Activated naive CD4-positive, alpha-beta T cell treated with anti-CD3 and anti-CD28 coated beads, Interleukin-2, amount 50 U/mL, for 72 hours (primary cell): ENCODE results near the gene POLE. TPM values are rescaled to one million over a fixed set of nuclear protein-coding genes. Genes with fewer than 3 reads are reported as not detected.

Experiments used
- ATAC-seq, 2 donors: fragments of 150-1000 bp; cut with Tn5 transposase; 2 replicates each; pipeline ENCODE4 v1.10.0; 2021; ENCODE audit warnings: mild to moderate bottlenecking in 2 of 2, moderate library complexity in 2 of 2
- DNase-seq, 2 donors: peaks; one replicate each; pipeline ENCODE4 v3.0.0; 2021 to 2022; ENCODE audit warnings: low spot score in 2 of 2
- H3K27ac Mint-ChIP-seq, 2 donors: one replicate each; pipeline ENCODE4 v1.8.0; 2022; ENCODE audit warnings: mild to moderate bottlenecking in 2 of 2, mixed read lengths in 2 of 2
- H3K36me3 Mint-ChIP-seq, 2 donors: one replicate each; pipeline ENCODE4 v1.8.0; 2022; ENCODE audit warnings: mixed read lengths in 2 of 2
- H3K9me3 Mint-ChIP-seq, 2 donors: one replicate each; pipeline ENCODE4 v1.8.0; 2022; ENCODE audit warnings: mixed read lengths in 2 of 2
- total RNA-seq, 2 donors: library from RNA; stranded (reverse); gene quantifications; one replicate each; pipeline ENCODE4 v1.2.3, GENCODE V29; 2022

POLE gene
- total RNA-seq, 2 donors from 2014 or later: 164 to 177 TPM

DNA sequence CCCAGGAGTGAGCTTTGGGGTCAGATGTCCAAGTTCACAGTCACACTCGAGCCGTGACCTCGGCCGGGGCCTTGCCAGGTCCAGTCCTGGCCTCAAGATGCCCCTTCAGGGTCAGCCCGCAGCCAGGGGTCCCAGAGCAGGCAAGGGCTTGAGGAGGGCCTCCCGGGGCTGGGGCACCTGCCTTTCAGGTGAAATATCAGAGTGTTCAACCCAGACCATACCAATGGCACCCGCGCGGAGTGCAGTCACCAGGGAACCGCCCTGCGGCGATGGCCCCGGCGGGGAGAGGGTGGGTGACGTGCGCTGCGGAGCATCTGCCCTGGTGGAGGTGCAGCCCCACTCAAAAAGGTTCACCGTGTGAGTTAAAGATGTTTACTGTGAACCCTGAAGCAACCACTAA, 93.6 kb downstream of the POLE start:
- ATAC-seq (no peak), DNase-seq (no peak)
- Mint-ChIP-seq H3K36me3 (peaks cover 0 to 6% of the 10 kb centered on the region in 2 donors), H3K9me3 (no peaks in the 10 kb centered on the region), H3K27ac (no peak overlapping the region)

DNA sequence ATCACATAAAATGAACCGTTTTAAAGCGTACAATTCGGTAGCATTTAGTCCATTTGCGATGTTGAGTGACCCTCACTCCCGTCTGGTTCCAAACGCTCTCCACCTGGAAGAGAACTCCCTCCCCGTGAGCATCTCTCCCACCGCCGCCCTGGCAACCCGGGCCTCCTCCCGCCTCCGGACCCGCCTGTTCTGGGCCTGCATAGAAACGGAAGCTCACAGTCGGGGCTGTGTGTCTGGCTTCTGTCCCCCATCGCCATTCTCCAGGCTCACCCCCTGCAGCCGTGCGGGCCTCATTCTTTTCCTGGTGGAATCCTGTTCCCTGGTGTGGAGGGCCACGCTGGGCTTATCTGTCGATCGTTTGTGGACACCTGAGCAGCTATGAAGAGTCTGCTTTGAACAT, 94.1 kb downstream of the POLE start:
- ATAC-seq: no peak
- no peak for DNase-seq
- no peaks in the 10 kb centered on the region for H3K9me3 Mint-ChIP-seq
- H3K27ac Mint-ChIP-seq: peak overlapping the region in 1 of 2 donors; percentile 50
- peaks cover 0 to 6% of the 10 kb centered on the region in 2 donors for H3K36me3 Mint-ChIP-seq

DNA sequence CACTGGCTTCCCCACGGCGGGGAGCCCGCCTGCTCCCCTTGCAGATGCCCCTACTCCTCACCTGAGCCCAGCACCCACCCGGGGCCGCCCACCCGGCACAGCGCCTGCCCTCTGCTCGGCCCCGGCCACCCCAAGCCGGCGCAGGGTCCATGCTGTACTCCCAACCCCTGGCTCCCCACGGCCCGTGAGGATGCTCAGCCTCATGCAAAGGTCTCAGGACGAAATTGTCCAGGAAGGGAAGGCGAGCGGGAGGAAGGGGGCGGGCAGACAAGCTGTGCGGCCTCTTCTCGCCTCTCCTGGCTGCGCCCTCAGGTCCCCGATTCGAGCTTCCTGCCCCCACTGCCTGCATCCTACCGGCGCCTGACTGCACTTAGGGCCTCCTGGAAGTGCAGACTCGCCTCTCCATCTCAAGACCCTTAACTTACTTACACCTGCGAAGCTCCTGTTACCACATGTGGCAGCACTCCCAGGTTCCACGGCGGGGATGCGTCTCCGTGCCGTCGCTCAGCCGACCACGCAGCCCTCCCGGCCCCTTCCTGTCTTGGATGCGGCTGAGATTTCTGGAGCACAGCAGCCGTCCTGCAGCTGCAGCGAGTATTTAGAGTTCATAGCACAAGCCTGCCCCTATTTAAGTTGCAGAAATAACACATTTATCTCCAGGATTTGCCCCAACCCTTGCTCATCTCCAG, 94.7 kb downstream of the POLE start:
- H3K27ac Mint-ChIP-seq: peak overlapping the region in 1 of 2 donors; percentile 50
- ATAC-seq: no peak
- DNase-seq: no peak

DNA sequence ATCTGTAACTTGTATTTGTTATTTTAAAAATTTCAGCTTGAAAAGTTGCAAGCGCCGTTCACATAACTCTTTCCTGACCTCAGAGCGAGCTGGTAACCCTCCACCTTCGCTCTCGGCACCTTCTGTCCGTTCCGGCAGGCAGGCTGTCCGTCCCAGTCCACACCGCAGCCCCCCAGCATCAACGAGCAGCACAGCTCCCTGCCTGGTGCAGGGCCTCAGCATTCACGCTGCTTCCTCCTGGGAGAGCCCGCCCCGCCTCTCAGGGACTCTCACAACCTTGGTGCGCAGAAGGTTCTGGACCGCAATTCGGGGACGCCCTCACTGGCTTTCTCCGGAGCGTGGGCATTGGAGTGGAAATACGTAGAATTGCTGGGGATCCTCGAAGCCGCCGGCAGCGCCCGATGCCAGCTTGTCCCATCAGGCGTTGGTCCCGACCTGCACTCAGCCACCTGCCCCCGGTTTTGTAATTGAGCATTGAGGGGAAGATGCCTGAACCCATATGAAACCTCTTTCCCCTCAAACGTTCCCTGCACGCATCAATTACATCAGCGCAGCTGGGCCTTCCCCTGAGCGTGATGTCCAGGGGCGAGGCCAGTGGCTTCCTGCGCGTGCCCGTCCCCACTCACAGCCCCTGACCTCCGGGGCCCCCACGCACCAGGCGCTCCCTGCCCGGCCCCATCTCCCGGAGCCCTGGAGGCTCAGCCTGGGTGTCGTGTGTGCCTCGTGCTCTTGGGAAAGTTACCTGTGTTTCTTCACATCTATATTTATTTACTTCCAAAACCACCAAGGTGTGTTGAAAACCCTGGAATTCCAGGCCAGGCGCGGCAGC, 95.8 kb downstream of the POLE start:
- H3K27ac Mint-ChIP-seq: no peak overlapping the region
- no peaks in the 10 kb centered on the region for H3K9me3 Mint-ChIP-seq
- no peak for DNase-seq
- no peak for ATAC-seq
- no peaks in the 10 kb centered on the region for H3K36me3 Mint-ChIP-seq

More for the DNA sequence above, 94.7 kb downstream of the POLE start:
- no peaks in the 10 kb centered on the region for H3K9me3 Mint-ChIP-seq
- H3K36me3 Mint-ChIP-seq: peaks cover 0 to 3% of the 10 kb centered on the region in 2 donors

DNA sequence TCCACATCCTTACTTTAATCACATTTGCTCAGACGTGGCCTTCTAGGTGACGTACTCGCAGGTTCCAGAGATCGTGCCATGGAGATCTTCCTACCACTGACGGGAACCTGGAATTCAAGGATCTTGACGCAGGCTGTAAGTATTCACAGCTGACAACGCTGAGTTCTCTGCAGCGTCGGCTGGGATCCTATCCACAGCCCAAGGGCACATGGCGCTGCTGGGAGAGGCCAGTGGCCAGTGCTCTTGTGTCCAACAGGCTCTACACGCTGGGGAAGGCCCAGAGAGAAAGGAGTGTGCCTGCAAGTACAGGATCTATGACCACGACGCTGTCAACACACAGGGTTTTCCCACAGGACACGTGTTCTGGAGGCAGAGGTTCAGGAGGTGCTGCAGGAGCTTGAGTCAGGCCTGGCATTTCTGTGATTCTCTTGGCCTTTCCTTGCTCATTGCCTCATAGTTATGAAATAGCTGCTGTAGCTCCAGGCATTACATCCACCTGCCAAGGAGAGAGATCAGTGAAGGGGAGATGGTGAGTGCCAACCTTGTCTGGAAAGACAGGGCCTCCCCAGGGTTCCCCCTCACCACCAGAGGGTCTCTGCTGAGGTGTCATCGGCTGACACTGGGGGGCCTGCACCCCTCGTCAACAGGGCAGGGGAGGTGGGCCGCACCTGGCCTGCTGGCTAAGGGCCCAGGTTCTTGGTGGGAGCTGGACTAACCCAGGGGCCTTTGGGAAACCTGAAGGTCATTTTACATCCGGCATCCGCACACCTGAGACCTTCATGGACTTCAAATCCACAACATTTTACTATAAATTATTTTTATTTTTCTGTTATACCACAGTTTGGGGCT, 98.1 kb downstream of the POLE start:
- DNase-seq (no peak), ATAC-seq (no peak)
- no peaks in the 10 kb centered on the region for H3K36me3 Mint-ChIP-seq
- H3K9me3 Mint-ChIP-seq: no peaks in the 10 kb centered on the region
- H3K27ac Mint-ChIP-seq: no peak overlapping the region

DNA sequence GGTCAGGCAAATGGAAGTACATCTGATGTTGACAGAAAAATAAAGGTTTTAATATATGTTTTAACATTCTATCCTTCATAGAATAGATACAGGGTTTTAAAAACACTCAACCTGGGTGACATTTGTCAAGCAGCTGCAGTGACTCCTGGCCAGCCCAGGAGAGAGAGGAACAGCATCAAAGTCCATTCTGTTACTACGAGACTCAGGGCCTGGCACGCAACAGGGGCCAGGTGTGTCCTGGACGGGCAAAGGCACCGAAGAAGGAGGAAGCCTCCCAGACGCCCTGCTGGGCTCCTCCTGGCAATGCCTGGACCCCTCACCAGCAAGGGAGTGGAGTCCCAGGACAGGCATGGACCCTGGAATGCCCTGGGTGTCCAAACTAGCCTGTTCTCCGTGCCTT, 98.8 kb downstream of the POLE start:
- DNase-seq (no peak), ATAC-seq (no peak)
- Mint-ChIP-seq H3K27ac (no peak overlapping the region), H3K36me3 (no peaks in the 10 kb centered on the region), H3K9me3 (no peaks in the 10 kb centered on the region)

DNA sequence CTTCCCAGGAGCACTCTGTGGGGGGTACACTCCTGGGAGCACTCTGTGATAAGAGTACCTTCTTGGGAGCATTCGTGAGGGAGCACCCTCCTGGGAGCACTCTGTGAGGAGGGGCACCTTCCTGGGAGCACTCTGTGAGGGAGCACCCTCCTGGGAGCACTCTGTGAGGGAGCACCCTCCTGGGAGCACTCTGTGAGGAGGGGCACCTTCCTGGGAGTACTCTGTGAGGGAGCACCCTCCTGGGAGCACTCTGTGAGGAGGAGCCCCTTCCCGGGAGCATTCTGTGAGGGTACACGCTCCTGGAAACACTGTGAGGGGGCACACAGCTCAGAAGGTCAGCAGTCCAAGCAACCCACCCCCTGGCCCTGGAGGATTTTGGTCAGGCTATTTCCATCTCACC, 99.4 kb downstream of the POLE start:
- no peak for ATAC-seq
- H3K27ac Mint-ChIP-seq: no peak overlapping the region
- DNase-seq: no peak
- H3K9me3 Mint-ChIP-seq: no peaks in the 10 kb centered on the region
- no peaks in the 10 kb centered on the region for H3K36me3 Mint-ChIP-seq

DNA sequence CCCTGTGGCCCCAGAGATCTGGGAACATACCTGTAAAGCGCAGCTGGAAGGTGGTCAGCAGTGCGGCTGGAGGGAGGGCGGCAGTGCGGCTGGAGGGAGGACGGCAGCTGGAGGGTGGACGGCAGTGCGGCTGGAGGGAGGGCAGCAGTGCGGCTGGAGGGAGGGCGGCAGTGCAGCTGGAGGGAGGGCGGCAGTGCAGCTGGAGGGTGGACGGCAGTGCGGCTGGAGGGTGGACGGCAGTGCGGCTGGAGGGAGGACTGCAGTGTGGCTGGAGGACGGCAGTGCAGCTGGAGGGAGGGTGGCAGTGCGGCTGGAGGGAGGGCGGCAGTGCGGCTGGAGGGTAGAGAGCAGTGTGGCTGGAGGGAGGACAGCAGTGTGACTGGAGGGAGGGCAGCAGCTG, 100.2 kb downstream of the POLE start:
- H3K27ac Mint-ChIP-seq: no peak overlapping the region
- DNase-seq (no peak), ATAC-seq (no peak)
- H3K36me3 Mint-ChIP-seq: no peaks in the 10 kb centered on the region
- H3K9me3 Mint-ChIP-seq: no peaks in the 10 kb centered on the region

DNA sequence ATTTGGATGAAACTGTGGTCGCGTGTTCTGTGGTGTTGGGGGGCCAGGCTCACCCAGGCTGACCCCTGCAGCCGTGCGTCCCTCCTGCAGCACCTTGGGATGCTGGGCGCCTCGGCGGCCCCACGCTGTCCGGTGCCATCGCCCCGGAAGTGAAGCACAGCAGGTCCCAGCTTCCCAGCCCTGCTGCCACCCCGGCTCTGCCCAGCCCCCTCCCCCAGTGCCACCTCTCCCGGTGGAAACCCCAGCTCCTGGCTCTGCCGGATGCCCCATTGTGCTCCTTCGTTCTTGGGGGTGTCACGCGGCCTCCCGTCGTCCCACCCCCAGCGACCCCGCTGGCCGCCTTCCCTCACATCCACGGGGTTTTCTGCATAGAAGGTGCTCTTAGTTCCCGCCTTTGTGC, 102.0 kb downstream of the POLE start:
- no peak overlapping the region for H3K27ac Mint-ChIP-seq
- ATAC-seq: no peak
- H3K36me3 Mint-ChIP-seq: no peaks in the 10 kb centered on the region
- DNase-seq: no peak
- no peaks in the 10 kb centered on the region for H3K9me3 Mint-ChIP-seq

DNA sequence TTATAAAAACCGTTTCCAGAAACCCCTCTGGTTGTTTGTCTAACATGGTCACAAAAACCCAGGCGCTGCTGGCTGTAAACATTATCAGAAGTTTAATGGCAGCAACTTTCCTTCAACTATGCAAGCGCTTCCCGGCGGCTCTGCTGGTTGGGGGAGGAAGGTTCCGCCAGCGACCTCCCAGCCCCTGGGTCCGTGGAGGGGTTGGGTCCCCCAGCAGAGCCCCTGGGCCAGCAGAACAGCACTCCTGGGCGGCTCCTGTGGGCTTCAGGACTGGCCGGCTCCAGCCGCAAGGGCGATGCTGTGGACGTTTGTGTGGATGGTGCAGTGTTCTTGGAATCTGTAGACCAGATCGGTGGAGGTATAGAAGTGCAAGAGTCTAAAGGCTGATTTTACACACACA, 102.7 kb downstream of the POLE start:
- Mint-ChIP-seq H3K36me3 (no peaks in the 10 kb centered on the region), H3K9me3 (no peaks in the 10 kb centered on the region), H3K27ac (no peak overlapping the region)
- DNase-seq: no peak
- ATAC-seq: no peak

DNA sequence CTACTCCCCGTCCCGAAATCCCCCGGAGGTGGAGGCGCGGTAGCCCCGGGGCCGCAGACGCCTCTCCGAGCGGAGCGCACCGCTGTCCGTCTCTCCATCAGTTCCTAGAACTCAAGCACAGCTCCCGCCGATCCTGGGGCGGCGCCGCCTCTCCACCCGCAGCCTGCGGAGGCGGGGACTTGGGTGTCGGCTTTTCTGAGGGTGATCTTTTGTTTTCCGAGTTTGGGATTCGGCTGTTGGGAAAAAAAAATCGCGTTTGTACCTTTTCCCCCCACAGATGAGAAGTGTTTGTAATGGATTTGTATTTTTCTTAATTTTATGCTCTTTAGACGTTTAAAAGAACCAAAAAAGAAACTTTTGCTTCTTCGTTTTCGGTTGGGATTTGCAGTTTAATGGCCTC, 103.4 kb downstream of the POLE start:
- Mint-ChIP-seq H3K36me3 (no peaks in the 10 kb centered on the region), H3K27ac (no peak overlapping the region), H3K9me3 (no peaks in the 10 kb centered on the region)
- DNase-seq (no peak), ATAC-seq (no peak)

DNA sequence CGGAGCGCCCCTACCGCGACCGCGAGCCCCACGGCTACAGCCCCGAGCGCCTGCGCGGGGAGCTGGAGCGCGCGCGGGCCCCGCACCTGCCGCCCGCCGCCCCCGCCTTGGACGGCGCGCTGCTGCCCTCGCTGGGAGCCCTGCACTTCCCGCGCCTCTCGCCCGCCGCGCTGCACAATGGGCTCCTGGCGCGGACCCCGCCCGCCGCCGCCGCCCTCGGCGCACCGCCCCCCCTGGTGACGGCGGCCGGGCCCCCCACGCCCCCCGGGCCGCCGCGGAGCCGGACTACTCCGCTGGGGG, 103.8 kb downstream of the POLE start:
- DNase-seq (no peak), ATAC-seq (no peak)
- no peaks in the 10 kb centered on the region for H3K9me3 Mint-ChIP-seq
- H3K36me3 Mint-ChIP-seq: no peaks in the 10 kb centered on the region
- no peak overlapping the region for H3K27ac Mint-ChIP-seq

DNA sequence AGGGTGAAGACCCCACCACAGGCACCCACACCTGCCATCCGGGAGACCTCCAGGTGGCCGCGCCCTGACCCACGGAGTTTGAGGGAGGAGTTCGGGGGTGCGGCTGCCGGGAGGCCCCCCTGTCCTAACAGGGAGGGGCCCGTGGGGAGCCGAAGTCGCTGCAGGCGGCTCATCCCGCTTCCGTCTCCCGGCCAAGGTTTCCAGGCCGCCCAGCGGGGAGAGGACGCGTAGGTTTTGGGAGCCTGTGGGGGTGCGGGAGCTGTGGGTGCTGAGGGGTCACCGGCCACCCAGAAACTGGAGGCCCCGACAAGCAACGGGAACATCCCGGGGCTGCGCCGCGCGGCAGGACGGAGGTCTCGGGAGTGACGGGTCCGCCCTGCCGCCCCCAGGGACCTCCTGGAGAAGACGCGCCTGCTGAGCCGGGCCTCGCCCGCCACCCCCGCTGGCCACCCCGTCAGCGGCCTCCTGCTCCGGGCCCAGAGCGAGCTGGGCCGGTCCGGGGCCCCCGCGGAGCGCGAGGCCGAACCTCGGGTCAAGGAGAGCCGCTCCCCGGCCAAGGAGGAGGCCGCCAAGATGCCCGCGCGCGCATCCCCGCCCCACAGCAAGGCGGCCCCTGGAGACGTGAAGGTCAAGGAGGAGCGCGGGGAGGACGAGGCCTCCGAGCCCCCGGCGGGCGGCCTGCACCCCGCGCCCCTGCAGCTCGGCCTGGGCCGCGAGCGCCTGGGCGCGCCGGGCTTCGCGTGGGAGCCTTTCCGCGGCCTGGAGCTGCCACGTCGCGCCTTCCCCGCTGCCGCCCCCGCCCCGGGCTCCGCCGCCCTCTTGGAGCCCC, 104.3 kb downstream of the POLE start:
- H3K27ac Mint-ChIP-seq: no peak overlapping the region
- no peaks in the 10 kb centered on the region for H3K9me3 Mint-ChIP-seq
- DNase-seq: no peak
- no peaks in the 10 kb centered on the region for H3K36me3 Mint-ChIP-seq
- no peak for ATAC-seq

DNA sequence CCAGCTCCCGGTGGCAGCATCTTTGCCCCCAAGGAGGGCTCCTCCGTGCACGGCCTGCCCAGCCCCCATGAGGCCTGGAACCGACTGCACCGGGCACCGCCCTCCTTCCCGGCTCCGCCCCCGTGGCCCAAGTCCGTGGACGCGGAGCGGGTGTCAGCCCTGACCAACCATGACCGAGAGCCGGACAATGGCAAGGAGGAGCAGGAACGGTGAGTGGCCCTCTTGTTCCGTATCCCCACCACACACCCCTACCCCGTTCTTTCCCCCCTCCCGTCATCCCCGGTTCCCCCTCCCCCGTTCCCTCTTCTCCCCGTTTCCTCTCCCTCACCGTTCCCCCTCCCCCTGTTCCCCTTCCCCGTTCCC, 105.1 kb downstream of the POLE start:
- Mint-ChIP-seq H3K9me3 (no peaks in the 10 kb centered on the region), H3K36me3 (no peaks in the 10 kb centered on the region), H3K27ac (no peak overlapping the region)
- DNase-seq (no peak), ATAC-seq (no peak)

DNA sequence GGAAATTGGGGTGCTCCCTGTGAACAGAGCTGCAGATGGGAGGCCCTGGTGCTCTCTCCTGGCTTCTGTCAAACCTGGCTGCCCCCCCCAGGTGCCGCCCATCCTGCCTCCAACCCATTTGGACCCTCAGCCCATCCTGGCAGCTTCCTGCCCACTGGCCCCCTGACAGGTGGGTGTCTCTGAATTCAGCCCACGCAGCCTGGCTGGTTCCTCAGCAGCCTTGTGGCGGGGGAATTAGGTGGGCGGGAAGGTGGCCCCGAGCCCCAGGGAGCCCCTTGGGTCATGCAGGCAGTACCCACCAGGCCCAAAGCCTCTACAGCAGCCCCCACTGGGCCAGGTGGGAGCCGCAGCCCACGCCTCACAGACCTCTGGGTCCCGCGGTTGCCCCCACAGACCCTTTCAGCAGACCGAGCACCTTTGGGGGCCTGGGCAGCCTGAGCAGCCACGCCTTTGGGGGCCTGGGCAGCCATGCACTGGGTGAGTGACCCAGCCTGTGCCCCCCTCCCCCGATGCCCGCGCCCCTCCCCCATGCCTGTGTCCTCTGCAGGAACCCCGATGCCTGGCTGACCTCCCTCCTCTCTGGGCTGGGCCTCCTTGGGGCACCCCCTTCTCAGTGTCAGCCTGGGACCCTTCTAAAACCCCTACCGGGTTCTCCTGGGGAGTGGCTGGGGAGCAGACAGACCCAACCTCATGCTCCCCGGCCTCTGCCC, 105.6 kb downstream of the POLE start:
- no peaks in the 10 kb centered on the region for H3K9me3 Mint-ChIP-seq
- H3K36me3 Mint-ChIP-seq: no peaks in the 10 kb centered on the region
- H3K27ac Mint-ChIP-seq: no peak overlapping the region
- ATAC-seq: no peak
- no peak for DNase-seq

DNA sequence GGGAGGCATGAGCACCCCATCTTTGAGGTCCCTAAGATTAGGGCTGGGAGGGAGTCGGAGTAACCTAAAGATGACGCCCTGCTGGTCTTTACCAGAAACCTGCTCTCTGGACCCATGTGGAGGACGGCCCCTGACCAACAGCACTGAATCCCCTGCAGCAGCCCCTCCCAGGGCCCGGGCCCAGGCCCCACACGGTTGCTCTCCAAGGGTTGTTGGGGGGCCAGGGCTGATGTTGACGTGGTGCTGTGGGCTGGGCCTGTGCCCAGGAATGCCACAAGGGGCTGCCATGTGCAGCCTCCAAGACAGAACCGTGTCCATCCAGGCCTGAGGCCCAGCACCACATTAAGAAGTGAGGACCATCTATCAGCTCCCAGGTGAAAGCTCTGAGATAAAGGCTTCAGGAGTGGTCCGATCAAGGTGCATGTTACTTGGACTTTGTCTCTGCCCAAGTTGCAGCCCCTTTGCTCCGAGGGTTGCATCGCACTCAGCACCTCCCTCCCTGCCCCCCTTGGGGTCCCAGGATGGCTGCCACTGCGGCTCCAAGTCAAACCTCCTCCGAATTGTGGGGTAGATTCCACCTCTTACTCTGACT, 106.3 kb downstream of the POLE start:
- Mint-ChIP-seq H3K36me3 (no peaks in the 10 kb centered on the region), H3K27ac (no peak overlapping the region), H3K9me3 (no peaks in the 10 kb centered on the region)
- ATAC-seq: no peak
- DNase-seq: no peak
